ENCODE results near the gene PHF3.

The PHF3 gene

DNA sequence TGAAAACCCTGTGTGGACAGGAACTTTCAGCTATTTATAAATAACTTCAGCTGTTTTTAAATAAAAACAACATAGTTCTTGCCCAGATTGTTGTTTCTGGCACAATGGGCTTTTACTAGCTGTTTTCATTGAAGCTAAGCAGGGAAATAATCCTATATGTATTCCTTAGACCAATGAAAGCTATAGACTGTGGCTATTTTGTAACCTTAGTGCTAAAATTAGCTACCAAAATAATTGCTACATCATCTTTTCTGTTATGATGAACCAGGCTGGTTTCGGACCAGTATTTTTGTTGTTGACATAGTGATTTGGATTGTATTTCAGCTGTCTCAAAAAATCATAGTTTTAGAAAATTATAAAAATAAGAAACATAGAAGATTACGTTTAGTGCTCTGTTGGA is 13.7 kb downstream of the PHF3 start:
- DNase-seq (ENCODE audit: low read depth), result no peak

GRCh38 chr6:63649847-63650265 is 14.3 kb downstream of the PHF3 start:
- no peak for DNase-seq (ENCODE audit: low read depth)

DNA sequence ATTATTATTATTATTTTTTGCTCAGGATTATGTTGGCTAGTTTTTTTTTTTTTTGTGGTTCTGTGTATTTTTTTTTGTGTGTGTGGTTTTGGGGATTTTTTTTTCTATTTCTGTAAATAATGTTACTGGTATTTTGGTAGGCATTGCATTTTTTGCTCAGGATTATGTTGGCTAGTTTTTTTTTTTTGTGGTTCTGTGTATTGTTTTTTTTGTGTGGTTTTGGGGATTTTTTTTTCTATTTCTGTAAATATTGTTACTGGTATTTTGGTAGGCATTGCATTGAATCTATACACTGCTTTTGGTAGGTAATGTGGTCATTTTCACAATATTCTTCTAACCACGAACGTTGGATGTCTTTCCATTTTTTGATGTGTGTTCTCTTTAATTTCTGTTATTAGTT is 17.4 kb downstream of the PHF3 start:
- no peak for DNase-seq (ENCODE audit: low read depth)

DNA sequence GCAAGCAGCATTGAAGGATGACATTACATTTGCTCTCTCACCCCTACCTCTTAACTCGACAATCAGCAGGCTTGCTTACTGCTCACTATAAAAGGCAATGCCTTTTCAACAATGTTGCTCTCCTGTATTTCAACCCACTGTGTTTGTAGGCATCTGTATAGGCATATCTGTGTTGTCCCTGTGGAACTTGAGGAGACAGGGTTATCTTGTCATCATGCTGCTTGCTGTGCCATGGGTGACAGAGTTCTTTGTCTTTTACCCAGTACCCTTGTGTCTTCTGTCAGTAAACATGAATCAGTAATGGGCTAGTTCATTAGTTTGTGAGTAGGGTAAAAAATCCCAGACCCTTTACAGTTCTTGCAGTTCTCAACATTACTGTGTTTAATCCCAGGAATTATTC is 25.2 kb downstream of the PHF3 start:
- no peak for DNase-seq (ENCODE audit: low read depth)

DNA sequence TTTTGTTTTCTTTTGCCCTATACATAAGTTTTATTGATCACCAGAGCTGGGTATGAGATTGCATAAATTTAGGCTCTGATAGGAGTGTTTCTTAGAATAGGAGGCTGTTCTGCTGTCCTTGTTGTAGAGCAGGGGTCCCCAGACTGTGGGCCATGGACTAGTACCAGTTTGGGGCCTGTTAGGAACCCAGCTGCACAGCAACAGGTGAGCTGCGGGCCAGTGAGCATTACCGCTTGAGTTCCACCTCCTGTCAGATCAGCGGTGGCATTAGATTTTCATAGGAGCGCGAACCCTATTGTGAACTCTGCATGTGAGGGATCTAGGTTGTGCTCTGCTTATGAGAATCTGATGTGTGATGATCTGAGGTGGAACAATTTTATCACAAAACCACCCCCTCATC is 26.2 kb downstream of the PHF3 start:
- no peak for DNase-seq (ENCODE audit: low read depth)

DNA sequence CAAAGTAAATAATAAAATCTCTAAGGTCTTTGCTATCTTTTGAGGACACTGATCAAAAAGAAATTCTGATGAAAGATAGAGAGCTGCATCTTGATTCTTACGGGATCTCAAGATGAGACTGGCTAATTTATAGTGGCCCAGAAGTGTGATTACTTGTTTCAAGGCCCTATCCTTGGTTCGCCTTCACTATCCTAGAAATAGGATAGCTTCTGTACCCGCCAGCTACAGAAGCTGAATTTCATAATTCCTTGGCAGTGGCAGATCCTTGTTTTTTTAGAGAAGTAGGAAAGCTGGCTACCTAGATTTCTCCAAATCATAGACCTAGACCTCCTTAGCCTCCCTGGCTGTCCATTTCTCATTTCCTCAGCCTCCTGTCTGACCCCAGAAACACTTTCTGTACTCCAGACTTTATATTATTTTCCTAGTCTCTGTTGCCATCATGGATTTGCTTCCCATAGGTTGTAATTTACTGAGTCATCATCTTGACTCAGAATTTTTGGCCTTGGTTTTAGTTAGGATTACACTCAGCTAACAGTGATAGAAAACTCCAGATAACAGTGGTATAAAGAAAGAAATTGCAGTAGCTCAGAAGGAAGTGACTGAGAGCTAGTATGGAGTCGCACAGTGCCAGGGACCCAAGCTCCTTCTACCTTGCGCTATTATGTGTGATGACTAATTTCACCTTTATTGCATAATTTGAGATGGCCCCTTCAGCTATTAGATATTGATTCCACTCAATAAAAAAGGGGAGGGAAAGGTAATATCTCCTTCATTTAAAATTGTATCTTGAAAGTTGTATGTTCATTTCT is 27.7 kb downstream of the PHF3 start:
- no peak for DNase-seq (ENCODE audit: low read depth)

DNA sequence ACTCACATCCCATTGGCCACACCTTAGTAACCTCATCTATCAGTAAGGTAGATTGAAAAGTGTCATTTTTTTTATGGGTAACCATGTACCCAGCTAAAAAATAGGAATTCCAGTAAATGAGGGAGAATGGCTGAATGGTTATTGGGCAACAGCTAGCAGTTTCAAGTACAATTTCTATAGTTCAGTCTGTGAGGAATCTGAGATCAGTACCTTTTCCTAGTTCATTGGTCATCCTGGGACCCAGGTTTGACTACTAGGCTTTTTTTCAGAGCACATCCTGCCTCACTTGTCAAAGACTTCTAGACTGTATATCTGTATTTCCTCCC is 28.3 kb downstream of the PHF3 start:
- no peak for DNase-seq (ENCODE audit: low read depth)

DNA sequence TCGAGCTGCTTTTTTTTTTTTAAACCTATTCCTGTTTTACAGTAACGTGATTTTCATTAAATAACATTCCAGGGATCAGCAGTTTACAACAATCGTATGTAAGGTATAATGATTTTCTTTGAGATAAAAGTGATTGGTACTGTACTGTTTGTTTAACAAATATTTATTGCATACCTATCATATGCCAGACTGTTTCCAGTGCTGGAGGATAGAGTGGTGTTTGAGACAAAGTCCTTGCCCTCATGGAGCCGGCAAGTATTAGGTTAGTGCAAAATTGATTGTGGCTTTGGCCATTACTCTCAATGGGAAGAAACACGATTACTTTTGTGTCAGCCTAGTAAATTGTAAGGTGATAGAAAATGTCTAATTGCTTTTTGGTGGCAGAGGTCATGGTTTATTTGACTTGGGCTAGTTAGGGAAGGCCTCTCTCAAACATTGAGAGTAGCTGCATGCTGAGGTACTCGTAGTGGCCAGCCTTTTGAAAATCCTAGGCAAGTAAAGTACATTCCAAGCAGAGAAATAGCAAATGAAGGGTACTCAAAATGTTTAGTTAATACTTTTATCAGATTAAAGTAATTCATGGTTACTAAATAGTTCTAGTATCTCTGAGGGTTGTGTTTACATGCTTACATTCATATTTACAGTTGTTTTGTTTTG is 35.6 kb downstream of the PHF3 start:
- DNase-seq (ENCODE audit: low read depth), result no peak

- no peak for DNase-seq (ENCODE audit: low read depth)
These were observed 37.1 kb downstream of the PHF3 start for GRCh38 chr6:63672582-63673129.

- no peak for DNase-seq (ENCODE audit: low read depth)
These were observed 38.1 kb downstream of the PHF3 start for GRCh38 chr6:63673692-63674091.

DNA sequence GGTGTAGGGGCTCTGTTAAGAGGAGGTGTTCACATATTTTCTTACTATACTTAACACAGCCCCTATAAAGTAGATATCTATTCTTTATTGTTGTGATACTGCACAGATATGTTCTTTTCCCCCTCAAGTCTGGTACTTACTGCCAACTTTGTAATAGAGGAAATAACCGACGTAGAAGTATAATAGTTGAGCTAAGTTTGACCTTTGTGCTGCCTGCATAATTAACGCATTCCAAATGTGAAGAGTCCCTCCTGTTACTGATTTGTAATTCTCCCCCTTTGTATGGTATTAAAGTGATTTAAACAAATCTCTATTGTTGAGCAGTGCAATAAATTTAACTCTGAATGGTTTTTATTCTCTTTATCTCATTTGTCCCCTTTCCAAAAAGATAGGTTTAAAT is 39.0 kb downstream of the PHF3 start:
- DNase-seq (ENCODE audit: low read depth), result no peak

DNA sequence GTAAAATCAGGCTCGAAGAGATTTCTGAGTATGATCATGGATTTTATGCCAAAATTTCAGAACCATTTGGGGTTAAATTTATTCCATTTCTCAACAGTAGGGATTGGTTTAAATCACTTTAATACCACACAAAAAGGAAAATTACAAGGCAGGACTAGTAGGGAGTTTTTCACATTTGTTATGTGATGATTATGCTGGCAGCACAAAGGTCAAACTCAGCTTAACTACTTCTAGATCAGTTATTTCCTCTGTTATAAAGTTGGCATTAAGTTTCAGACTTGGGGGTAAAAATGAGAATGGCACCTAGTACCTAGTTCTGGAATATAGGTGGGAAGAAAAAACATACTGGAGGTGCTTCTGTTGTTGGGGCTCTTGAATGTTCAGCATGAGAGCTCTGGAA is 39.5 kb downstream of the PHF3 start:
- no peak for DNase-seq (ENCODE audit: low read depth)

GRCh38 chr6:63676412-63677114 is 41.0 kb downstream of the PHF3 start:
- DNase-seq (ENCODE audit: low read depth), result no peak

GRCh38 chr6:63677282-63677681 is 41.7 kb downstream of the PHF3 start:
- DNase-seq (ENCODE audit: low read depth), result no peak

DNA sequence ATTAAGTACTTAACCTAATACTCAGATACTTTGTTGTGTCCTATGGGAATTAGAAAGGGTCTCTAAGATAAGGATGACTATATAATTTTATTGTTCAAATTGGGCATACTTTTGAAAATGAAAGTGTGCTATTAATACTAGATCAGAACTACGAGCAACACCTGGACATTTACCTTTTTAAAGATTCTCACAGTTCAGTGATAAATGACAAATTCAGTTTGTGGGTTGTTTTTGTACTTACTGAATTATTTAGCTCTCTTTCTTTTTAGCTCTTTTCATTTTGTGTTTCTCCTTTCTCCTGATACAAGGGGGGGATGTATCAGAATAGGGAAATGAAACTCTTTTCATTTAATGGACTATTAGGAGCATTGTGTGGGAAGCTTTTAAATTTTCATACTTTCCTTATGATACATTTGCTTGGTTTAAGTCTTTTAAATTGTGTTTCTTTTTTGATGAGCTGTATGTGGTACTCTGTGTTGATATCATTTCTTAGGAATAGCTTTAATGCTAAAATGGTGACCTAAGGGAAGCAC is 47.5 kb downstream of the PHF3 start:
- no peak for DNase-seq (ENCODE audit: low read depth)

DNA sequence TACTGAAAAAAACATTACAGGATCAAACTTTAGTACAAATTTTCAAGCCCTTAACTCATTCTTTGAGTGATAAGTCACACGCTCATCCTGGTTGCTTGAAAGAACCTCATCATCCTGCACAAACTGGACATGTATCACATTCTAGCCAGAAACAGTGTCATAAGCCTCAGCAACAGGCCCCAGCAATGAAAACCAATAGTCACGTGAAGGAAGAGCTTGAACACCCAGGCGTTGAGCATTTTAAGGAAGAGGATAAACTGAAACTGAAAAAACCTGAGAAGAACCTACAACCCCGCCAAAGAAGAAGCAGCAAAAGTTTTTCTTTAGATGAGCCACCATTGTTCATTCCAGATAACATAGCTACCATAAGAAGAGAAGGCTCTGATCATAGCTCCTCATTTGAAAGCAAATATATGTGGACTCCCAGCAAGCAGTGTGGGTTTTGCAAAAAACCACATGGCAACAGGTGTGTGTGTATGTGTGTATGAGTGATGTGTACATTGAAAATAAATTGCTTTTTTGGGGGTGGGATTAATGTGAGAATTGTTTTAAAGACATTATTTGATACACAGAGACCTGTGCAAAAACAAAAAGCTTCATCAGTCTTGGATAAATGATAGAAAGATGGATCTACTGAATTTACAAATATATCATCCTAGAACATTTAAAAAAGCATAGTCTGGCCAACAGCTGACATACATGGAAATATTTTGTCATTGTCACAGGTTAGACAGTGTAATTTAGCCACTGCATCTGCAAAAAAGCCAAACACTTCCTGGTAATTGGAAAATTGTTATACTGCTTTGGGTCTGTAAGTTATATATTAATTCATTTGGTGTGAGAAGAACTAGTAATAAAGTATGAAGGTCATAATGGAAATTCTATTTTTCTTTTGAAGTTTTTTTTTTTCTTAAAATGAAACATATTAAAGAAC is 50.1 kb downstream of the PHF3 start:
- DNase-seq (ENCODE audit: low read depth), result no peak

DNA sequence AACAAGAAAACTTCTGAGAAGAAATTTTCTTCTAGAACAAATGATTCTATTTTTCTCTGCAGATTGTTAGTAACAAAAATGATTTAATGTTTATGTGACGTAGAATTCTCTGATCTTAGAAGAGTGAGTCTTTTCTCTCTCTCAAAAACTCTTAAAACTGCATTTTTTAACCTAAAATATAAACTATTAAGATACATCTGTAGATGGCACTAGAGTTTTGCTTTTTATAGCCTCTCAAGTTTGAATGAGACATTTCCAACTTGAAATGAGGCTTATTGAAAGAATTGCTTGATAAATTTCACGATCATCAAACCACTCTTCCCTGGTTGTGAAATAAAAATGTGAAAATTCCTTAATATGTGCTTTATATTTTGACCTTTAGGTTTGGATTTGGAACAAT is 53.8 kb downstream of the PHF3 start:
- no peak for DNase-seq (ENCODE audit: low read depth)

DNA sequence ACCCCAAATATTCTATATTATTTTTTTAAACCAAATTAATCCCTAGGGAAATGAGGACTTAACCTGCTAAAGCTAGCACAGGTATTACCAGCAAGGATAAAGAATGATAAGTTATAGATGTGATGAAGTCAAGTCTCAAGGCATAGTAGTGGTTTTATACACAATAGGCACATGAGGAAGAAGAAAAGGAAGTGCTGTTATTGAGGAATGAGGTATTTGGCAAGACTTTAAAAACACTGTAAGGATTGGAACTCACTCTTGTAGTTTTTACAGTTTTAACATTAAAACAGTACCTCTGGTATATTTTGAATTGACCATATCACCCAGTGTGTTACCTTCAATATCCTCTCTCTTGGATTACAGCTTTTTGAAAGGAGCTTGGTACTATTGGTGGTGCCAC is 54.6 kb downstream of the PHF3 start:
- no peak for DNase-seq (ENCODE audit: low read depth)

DNA sequence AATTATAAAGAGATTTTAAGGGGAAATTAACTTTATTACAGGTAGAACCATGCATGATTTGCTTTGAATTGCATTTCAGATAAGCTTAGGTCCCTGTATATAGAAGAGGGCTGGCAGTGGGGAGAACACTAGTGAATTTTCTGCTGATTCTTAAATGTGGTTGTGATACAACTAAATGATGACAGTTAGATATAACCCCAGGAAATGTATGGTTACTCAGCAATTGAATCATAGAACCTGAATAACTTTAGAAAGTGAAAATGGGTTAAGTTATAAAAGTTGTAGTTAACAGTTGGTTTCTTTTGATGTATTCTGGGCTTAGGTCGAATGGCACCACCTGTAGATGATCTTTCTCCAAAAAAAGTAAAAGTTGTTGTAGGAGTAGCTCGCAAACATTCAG is 70.1 kb downstream of the PHF3 start:
- DNase-seq (ENCODE audit: low read depth), result no peak

DNA sequence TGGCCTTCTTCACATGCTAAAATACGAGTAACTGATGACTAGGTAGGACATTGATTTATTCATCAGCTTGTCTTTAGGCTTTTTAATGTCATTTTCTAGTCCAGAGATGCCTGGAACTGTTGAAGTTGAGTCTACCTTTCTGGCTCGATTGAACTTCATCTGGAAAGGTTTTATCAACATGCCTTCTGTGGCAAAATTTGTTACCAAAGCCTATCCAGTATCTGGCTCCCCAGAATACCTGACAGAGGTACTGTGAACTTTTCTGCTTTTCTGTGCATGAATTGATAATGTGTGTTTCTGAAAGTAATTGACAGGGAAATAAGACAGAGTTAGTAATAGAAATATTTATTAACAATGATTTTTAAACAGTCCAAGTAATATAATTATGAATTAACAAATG is 71.0 kb downstream of the PHF3 start:
- no peak for DNase-seq (ENCODE audit: low read depth)

DNA sequence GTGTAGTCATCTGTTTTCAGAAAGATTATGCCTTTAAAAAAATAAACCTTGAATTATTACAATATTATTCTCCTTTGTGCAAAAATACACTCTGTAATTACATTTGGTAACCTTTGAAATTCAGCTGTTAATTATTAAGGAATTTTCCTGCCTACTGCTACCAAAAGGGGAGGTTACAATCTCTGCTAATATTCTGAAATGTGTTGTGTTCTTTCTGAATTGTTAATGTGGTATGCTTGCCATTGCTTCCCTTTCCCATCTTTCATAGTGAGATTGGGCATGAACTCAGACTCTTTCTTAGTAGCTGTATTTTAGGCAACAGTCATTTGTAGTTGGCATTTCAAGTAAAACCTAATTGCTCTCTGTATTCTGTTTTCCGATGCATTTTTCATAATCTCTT is 73.0 kb downstream of the PHF3 start:
- DNase-seq (ENCODE audit: low read depth), result no peak

DNA sequence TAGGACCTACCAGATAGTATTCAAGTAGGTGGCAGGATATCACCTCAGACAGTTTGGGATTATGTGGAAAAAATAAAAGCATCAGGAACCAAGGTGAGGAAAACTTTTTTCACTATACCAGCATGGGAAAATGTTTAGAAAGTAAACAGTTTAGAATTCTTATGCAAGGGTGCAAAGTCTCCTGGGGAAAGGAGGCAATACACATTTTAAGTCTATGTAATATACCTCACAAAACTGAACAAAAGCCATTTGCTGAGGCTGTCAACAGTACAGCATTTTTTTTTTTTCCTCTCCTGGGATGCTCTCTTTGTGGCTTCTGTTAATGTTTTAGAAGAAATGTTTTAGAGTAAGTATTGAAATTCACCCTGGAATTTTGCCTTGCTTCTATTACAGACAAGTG is 73.5 kb downstream of the PHF3 start:
- DNase-seq (ENCODE audit: low read depth), result no peak
